ENCODE data around the gene DDHD1.
"Not testable (repeated sequence)": the region's sequence is repeated elsewhere in the genome, so short reads cannot be mapped to it uniquely, and the experiment has no call there.

The DDHD1 gene

GRCh38 chr14:53103636-53104340, 49.3 kb downstream of the DDHD1 start:
- no peak for DNase-seq

GRCh38 chr14:53093206-53093605, 59.9 kb downstream of the DDHD1 start:
- no peak for DNase-seq

GRCh38 chr14:53090853-53091252, 62.3 kb downstream of the DDHD1 start:
- DNase-seq, result no peak

- not testable (repeated sequence) for DNase-seq
Measured at GRCh38 chr14:53084954-53085353, 68.2 kb downstream of the DDHD1 start.

GRCh38 chr14:53064475-53064874, 88.6 kb downstream of the DDHD1 start:
- DNase-seq, result no peak

- DNase-seq, result no peak
Measured at GRCh38 chr14:53062856-53063255, 90.3 kb downstream of the DDHD1 start.

GRCh38 chr14:53060046-53060445, 93.1 kb downstream of the DDHD1 start:
- DNase-seq, result no peak

GRCh38 chr14:53055003-53055402, 98.1 kb downstream of the DDHD1 start:
- DNase-seq, result peak; percentile 39

GRCh38 chr14:53054457-53054856, 98.7 kb downstream of the DDHD1 start:
- no peak for DNase-seq

- no peak for DNase-seq
Measured at GRCh38 chr14:53048631-53049030, 104.5 kb downstream of the DDHD1 start.

- no peak for DNase-seq
Measured at GRCh38 chr14:53047307-53048069, 105.6 kb downstream of the DDHD1 start.

- no peak for DNase-seq
Measured at GRCh38 chr14:53044486-53044885, 108.6 kb downstream of the DDHD1 start.

- DNase-seq, result no peak
Measured at GRCh38 chr14:53043027-53043581, 110.0 kb downstream of the DDHD1 start.

GRCh38 chr14:53042480-53042879, 110.6 kb downstream of the DDHD1 start:
- no peak for DNase-seq

GRCh38 chr14:53041067-53041466, 112.1 kb downstream of the DDHD1 start:
- DNase-seq, result no peak

- no peak for DNase-seq
Measured at GRCh38 chr14:53038629-53039028, 114.5 kb downstream of the DDHD1 start.

GRCh38 chr14:53037016-53037415, 116.1 kb downstream of the DDHD1 start:
- no peak for DNase-seq

GRCh38 chr14:53035336-53036210, 117.5 kb downstream of the DDHD1 start:
- DNase-seq, result no peak

GRCh38 chr14:53034688-53035230, 118.4 kb downstream of the DDHD1 start:
- no peak for DNase-seq

GRCh38 chr14:53034036-53034435, 119.1 kb downstream of the DDHD1 start:
- DNase-seq, result no peak

GRCh38 chr14:53032838-53033390, 120.2 kb downstream of the DDHD1 start:
- DNase-seq, result no peak

- no peak for DNase-seq
Measured at GRCh38 chr14:53032161-53032803, 120.8 kb downstream of the DDHD1 start.
